B cell (primary cell): ENCODE measurements around the gene CAPZB. TPM values are rescaled to one million over a fixed set of nuclear protein-coding genes. Genes with fewer than 3 reads are reported as not detected.

ENCODE experiments used
- ATAC-seq: fragments of 200-7000 bp; cut with Tn5 transposase; one replicate; pipeline ENCODE4 v1.10.0; 2021; ENCODE audit warnings: low read depth, mild to moderate bottlenecking, moderate number of reproducible peaks, moderate library complexity
- CTCF ChIA-PET: fragments of 350-600 bp; sonication (Branson Sonifier 250); formaldehyde crosslinking; loops from one replicate; lab custom pipeline; 2021; ENCODE audit warnings: antibody characterized with exemption, inconsistent platforms; lab: Charles Lee
- POLR2A ChIA-PET: fragments of 350-600 bp; sonication (Branson Sonifier 250); formaldehyde crosslinking; loops from one replicate; lab custom pipeline; 2021; ENCODE audit warnings: antibody characterized with exemption; lab: Charles Lee
- DNase-seq: peaks from one replicate; pipeline ENCODE4 v3.0.0; 2013
- H2AFZ ChIP-seq: 2 replicates; pipeline ENCODE4 v1.6.1; 2012; ENCODE audit warnings: mild to moderate bottlenecking, low read depth, low read length; ENCODE audit not compliant: insufficient read depth, poor library complexity, severe bottlenecking
- H3K27ac ChIP-seq, 2 donors: 1 replicate in 1 of 2; 2 replicates in 1 of 2; pipeline ENCODE4 v1.5.1; 2012 to 2013; ENCODE audit warnings: low read length in 2 of 2, mild to moderate bottlenecking in 2 of 2, moderate library complexity in 1 of 2
- H3K27me3 ChIP-seq, 4 experiments: fragments of 200-600 bp in 1 of 4; sonication (generic) in 1 of 4; replicated peaks in 1 of 4; 1 replicate in 2 of 4; 2 replicates in 2 of 4; pipeline versions ENCODE4 v1.6.1 to v1.7.0; 2013 to 2016; ENCODE audit warnings: low read length in 3 of 4, mild to moderate bottlenecking in 2 of 4, mixed read lengths in 1 of 4, moderate library complexity in 1 of 4; ENCODE audit not compliant: insufficient read depth in 4 of 4, control insufficient read depth in 3 of 4; ENCODE audit errors: control extremely low read depth in 1 of 4
- H3K36me3 ChIP-seq, 2 experiments: replicated peaks in 1 of 2; 1 replicate in 1 of 2; 2 replicates in 1 of 2; pipeline versions ENCODE4 v1.6.1 to v1.7.1; 2013; ENCODE audit warnings: low read length in 1 of 2; ENCODE audit not compliant: insufficient read depth in 2 of 2, control insufficient read depth in 1 of 2; ENCODE audit errors: control extremely low read depth in 1 of 2, extremely low read depth in 1 of 2
- H3K4me1 ChIP-seq, 2 donors: fragments of 200-600 bp in 1 of 2; sonication (generic) in 1 of 2; 1 replicate in 1 of 2; 2 replicates in 1 of 2; pipeline versions ENCODE4 v1.5.1 to v1.6.1; 2013 to 2017; ENCODE audit warnings: low read length in 2 of 2; ENCODE audit not compliant: control insufficient read depth in 2 of 2, insufficient read depth in 2 of 2
- H3K4me2 ChIP-seq: replicated peaks from 2 replicates; pipeline ENCODE3; 2012; ENCODE audit warnings: mild to moderate bottlenecking, low read depth, low read length; ENCODE audit not compliant: poor library complexity, severe bottlenecking
- H3K4me3 ChIP-seq, 5 experiments: fragments of 200-600 bp in 1 of 5; sonication (generic) in 1 of 5; 1 replicate in 3 of 5; 2 replicates in 2 of 5; pipeline versions ENCODE4 v1.5.1 to v1.7.0; 2011 to 2016; ENCODE audit warnings: low read length in 4 of 5, mild to moderate bottlenecking in 4 of 5, low read depth in 2 of 5, control low read depth in 1 of 5, moderate library complexity in 1 of 5; ENCODE audit not compliant: insufficient read depth in 1 of 5; ENCODE audit errors: control extremely low read depth in 1 of 5, extremely low read depth in 1 of 5
- H3K79me2 ChIP-seq: fragments of 200-600 bp; sonication (generic); one replicate; pipeline ENCODE4 v1.6.0; 2016; ENCODE audit warnings: low read length; ENCODE audit not compliant: control insufficient read depth, insufficient read depth
- H3K9ac ChIP-seq: fragments of 200-600 bp; sonication (generic); 2 replicates; pipeline ENCODE4 v1.6.1; 2017; ENCODE audit warnings: mild to moderate bottlenecking, low read length, moderate library complexity
- H3K9me3 ChIP-seq, 3 donors: one replicate each; pipeline versions ENCODE4 v1.6.1 to v1.7.1; 2013; ENCODE audit warnings: low read length in 2 of 3; ENCODE audit not compliant: control insufficient read depth in 2 of 3, insufficient read depth in 1 of 3; ENCODE audit errors: control extremely low read depth in 1 of 3
- H4K20me1 ChIP-seq: 2 replicates; pipeline ENCODE4 v1.6.0; 2012; ENCODE audit warnings: mild to moderate bottlenecking, low read length; ENCODE audit not compliant: insufficient read depth, control insufficient read depth, poor library complexity, severe bottlenecking
- H3K27ac Mint-ChIP-seq: one replicate; pipeline ENCODE4 v1.8.0; 2021; ENCODE audit warnings: mixed read lengths
- H3K27me3 Mint-ChIP-seq: one replicate; pipeline ENCODE4 v1.8.0; 2021; ENCODE audit warnings: mixed read lengths
- H3K4me1 Mint-ChIP-seq: one replicate; pipeline ENCODE4 v1.8.0; 2021; ENCODE audit warnings: mixed read lengths
- H3K4me3 Mint-ChIP-seq: one replicate; pipeline ENCODE4 v1.8.0; 2021; ENCODE audit warnings: mixed read lengths
- H3K9me3 Mint-ChIP-seq: one replicate; pipeline ENCODE4 v1.8.0; 2022; ENCODE audit warnings: mixed read lengths; ENCODE audit not compliant: insufficient read depth
- EZH2 ChIP-seq: IDR thresholded peaks from 2 replicates; pipeline ENCODE4 v1.6.1; 2012; ENCODE audit warnings: borderline replicate concordance, low read depth, mild to moderate bottlenecking, moderate library complexity, low read length; ENCODE audit not compliant: insufficient read depth, poor library complexity, severe bottlenecking
- WGBS: methylation state at CpG from one replicate; pipeline ENCODE4 v1.1.5; 2013; ENCODE audit warnings: missing lambda C conversion rate; ENCODE audit not compliant: insufficient coverage; 5-methylcytosine and 5-hydroxymethylcytosine counted together
- intact Hi-C: fragments of 100-400 bp; cut with micrococcal nuclease; formaldehyde crosslinking; loops from one replicate; pipeline ENCODE4 v1.10.0; 2022
- polyA plus RNA-seq: library from polyadenylated mRNA; depleted of rRNA; stranded (reverse); fragments of >200 nt; gene quantifications from 2 replicates; pipeline ENCODE4 v1.2.3, GENCODE V29; 2012
- total RNA-seq, 2 donors: library from RNA; stranded (reverse); fragments of 120-200 nt in 1 of 2; gene quantifications; 1 replicate in 1 of 2; 2 replicates in 1 of 2; pipeline versions ENCODE4 v1.2.3 to v1.2.4, GENCODE V29; 2013 to 2022
- TF ChIP-seq, protein P1 (sequence below): fragments of 200-600 bp; IDR thresholded peaks from one replicate; pipeline ENCODE4 v1.8.0; 2022; ENCODE audit warnings: antibody characterized with exemption, mild to moderate bottlenecking

CAPZB gene
- total and polyA plus RNA-seq, 2 donors (not counting 1 experiment from before 2014, with no cell fraction given) = 126 to 193 TPM

DNA sequence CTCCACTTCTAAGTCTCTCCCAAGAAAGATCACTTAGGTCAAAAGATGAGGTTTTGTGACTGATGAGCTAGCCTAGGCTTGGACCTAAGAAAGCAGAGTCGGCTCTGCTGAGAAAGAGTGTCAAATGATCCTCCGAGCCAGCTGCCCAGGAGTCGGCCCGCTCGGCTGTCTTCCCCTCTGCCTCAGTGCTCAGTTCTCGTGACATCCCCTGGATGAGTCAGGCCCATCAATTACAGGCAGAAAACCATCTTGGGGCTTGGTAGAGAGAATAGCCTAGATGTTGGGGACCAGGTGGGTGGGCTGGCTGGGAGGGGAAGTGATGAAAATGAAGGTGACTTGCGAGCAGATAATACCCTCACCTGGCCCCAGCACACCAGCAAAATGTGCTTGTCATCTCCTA, 112.7 kb downstream of the CAPZB start:
- no peak for DNase-seq
- Mint-ChIP-seq H3K27ac (no peak overlapping the region), H3K4me1 (peaks cover 1% of the 10 kb centered on the region), H3K27me3 (no peaks in the 10 kb centered on the region), H3K9me3 (no peaks in the 10 kb centered on the region), H3K4me3 (no peak overlapping the region)
- no peak overlapping the region for H3K9ac ChIP-seq
- no peaks in the 10 kb centered on the region for H3K9me3 ChIP-seq
- TF ChIP-seq EZH2 = no peak
- TF ChIP-seq, protein P1, sequence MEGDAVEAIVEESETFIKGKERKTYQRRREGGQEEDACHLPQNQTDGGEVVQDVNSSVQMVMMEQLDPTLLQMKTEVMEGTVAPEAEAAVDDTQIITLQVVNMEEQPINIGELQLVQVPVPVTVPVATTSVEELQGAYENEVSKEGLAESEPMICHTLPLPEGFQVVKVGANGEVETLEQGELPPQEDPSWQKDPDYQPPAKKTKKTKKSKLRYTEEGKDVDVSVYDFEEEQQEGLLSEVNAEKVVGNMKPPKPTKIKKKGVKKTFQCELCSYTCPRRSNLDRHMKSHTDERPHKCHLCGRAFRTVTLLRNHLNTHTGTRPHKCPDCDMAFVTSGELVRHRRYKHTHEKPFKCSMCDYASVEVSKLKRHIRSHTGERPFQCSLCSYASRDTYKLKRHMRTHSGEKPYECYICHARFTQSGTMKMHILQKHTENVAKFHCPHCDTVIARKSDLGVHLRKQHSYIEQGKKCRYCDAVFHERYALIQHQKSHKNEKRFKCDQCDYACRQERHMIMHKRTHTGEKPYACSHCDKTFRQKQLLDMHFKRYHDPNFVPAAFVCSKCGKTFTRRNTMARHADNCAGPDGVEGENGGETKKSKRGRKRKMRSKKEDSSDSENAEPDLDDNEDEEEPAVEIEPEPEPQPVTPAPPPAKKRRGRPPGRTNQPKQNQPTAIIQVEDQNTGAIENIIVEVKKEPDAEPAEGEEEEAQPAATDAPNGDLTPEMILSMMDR = no peak
- H2AFZ ChIP-seq = no peak overlapping the region
- 95% methylated on average over 6 of the region's 7 CpGs for WGBS
- no peaks in the 10 kb centered on the region for H3K4me1 ChIP-seq
- no peak overlapping the region for H3K4me2 ChIP-seq
- H3K79me2 ChIP-seq = peaks cover 76% of the 10 kb centered on the region
- no peak overlapping the region for H3K4me3 ChIP-seq
- H4K20me1 ChIP-seq = peaks cover 84% of the 10 kb centered on the region
- no peaks in the 10 kb centered on the region for H3K27me3 ChIP-seq
- H3K36me3 ChIP-seq = peaks cover 0 to 80% of the 10 kb centered on the region in 2 experiments
- ChIA-PET POLR2A (no interaction called here), CTCF (no interaction called here)
- no peak for ATAC-seq
- intact Hi-C loops = no loop called here
- H3K27ac ChIP-seq = no peak overlapping the region

GRCh38 chr1:19372136-19372514, 113.2 kb downstream of the CAPZB start:
- no peak overlapping the region for H3K4me3 Mint-ChIP-seq
- Histone ChIP-seq H3K27ac (no peak overlapping the region), H3K79me2 (peaks cover 74% of the 10 kb centered on the region), H3K36me3 (peaks cover 0 to 75% of the 10 kb centered on the region in 2 experiments), H4K20me1 (peaks cover 87% of the 10 kb centered on the region), H3K4me2 (no peak overlapping the region), H3K4me1 (no peaks in the 10 kb centered on the region), H3K4me3 (no peak overlapping the region), H2AFZ (no peak overlapping the region), H3K9ac (no peak overlapping the region), H3K27me3 (no peaks in the 10 kb centered on the region), H3K9me3 (no peaks in the 10 kb centered on the region)
- H3K9me3 Mint-ChIP-seq = no peaks in the 10 kb centered on the region
- intact Hi-C loops = no loop called here
- no peaks in the 10 kb centered on the region for H3K27me3 Mint-ChIP-seq
- ChIA-PET CTCF (no interaction called here), POLR2A (no interaction called here)
- TF ChIP-seq, protein P1 = no peak
- no peak for TF ChIP-seq EZH2
- peaks cover 1% of the 10 kb centered on the region for H3K4me1 Mint-ChIP-seq
- H3K27ac Mint-ChIP-seq = no peak overlapping the region
- 98% methylated on average over 4 of the region's 5 CpGs for WGBS
- no peak for DNase-seq
- no peak for ATAC-seq
